NCI-H187 treated with DMSO at 0.1 percent for 48 hours (cell line): ENCODE measurements around the gene ZIC1.

Experiments
- DNase-seq: peaks from one replicate; lab custom pipeline; 2025; lab: John Stamatoyannopoulos, UW

Gene ZIC1

GRCh38 chr3:147422601-147423536 is 13.7 kb downstream of the ZIC1 start:
- no peak for DNase-seq

- no peak for DNase-seq
These were observed 14.3 kb downstream of the ZIC1 start for GRCh38 chr3:147423537-147423797.

GRCh38 chr3:147423798-147424580 is 14.8 kb downstream of the ZIC1 start:
- DNase-seq: no peak

GRCh38 chr3:147424581-147425387 is 15.6 kb downstream of the ZIC1 start:
- no peak for DNase-seq

GRCh38 chr3:147425388-147425850 is 16.3 kb downstream of the ZIC1 start:
- DNase-seq: no peak

GRCh38 chr3:147426931-147427330 is 17.8 kb downstream of the ZIC1 start:
- DNase-seq: no peak

GRCh38 chr3:147427746-147428145 is 18.6 kb downstream of the ZIC1 start:
- no peak for DNase-seq

GRCh38 chr3:147428326-147428725 is 19.2 kb downstream of the ZIC1 start:
- no peak for DNase-seq

- no peak for DNase-seq
These were observed 19.6 kb downstream of the ZIC1 start for GRCh38 chr3:147428754-147429153.

- DNase-seq: no peak
These were observed 22.6 kb downstream of the ZIC1 start for GRCh38 chr3:147431751-147432150.

GRCh38 chr3:147447224-147447623 is 38.1 kb downstream of the ZIC1 start:
- no peak for DNase-seq

- no peak for DNase-seq
These were observed 40.5 kb downstream of the ZIC1 start for GRCh38 chr3:147449669-147450068.

- DNase-seq: no peak
These were observed 50.0 kb downstream of the ZIC1 start for GRCh38 chr3:147458995-147459704.

GRCh38 chr3:147462856-147463255 is 53.7 kb downstream of the ZIC1 start:
- no peak for DNase-seq
